LNCaP clone FGC (cell line): Measurements from ENCODE around the gene OR2Y1.
A peak's percentile ranks its signal among the peaks of the same experiment; 100 is the strongest.
"Not testable (repeated sequence)": the region's sequence is repeated elsewhere in the genome, so short reads cannot be mapped to it uniquely, and the experiment has no call there.

ENCODE experiments used
- DNase-seq: peaks from one replicate; pipeline ENCODE4 v3.0.0-alpha.2; 2011; ENCODE audit warnings: low read depth
- H3K4me3 ChIP-seq: 2 replicates; pipeline ENCODE4 v1.5.1; 2011; ENCODE audit warnings: mild to moderate bottlenecking, low read depth, low read length, control low read depth
- CTCF ChIP-seq: IDR thresholded peaks from 2 replicates; pipeline ENCODE4 v1.5.1; 2012; ENCODE audit warnings: mild to moderate bottlenecking; ENCODE audit not compliant: control insufficient read depth, insufficient read depth; ENCODE audit errors: extremely low read depth

The OR2Y1 gene

GRCh38 chr5:180717989-180718388 is 21.9 kb downstream of the OR2Y1 start:
- DNase-seq = no peak
- no peak for TF ChIP-seq CTCF

GRCh38 chr5:180704362-180704761 is 35.5 kb downstream of the OR2Y1 start:
- H3K4me3 ChIP-seq = no peak overlapping the region
- no peak for TF ChIP-seq CTCF
- DNase-seq = peak; percentile 10

More at GRCh38 chr5:180717989-180718388, 21.9 kb downstream of the OR2Y1 start:
- no peak overlapping the region for H3K4me3 ChIP-seq

- no peak for DNase-seq
- TF ChIP-seq CTCF = no peak
- H3K4me3 ChIP-seq = no peak overlapping the region
Observed at GRCh38 chr5:180703912-180704311, 35.9 kb downstream of the OR2Y1 start.

- H3K4me3 ChIP-seq, DNase-seq: not testable (repeated sequence)
Observed at GRCh38 chr5:180703371-180703770, 36.5 kb downstream of the OR2Y1 start.

- not testable (repeated sequence) for H3K4me3 ChIP-seq, DNase-seq
Observed at GRCh38 chr5:180700440-180700839, 39.4 kb downstream of the OR2Y1 start.

- no peak overlapping the region for H3K4me3 ChIP-seq
- DNase-seq = no peak
- TF ChIP-seq CTCF = no peak
Observed at GRCh38 chr5:180699042-180699441, 40.8 kb downstream of the OR2Y1 start.

GRCh38 chr5:180696116-180696515 is 43.7 kb downstream of the OR2Y1 start:
- no peak overlapping the region for H3K4me3 ChIP-seq
- DNase-seq = no peak
- TF ChIP-seq CTCF = no peak

- DNase-seq = no peak
- TF ChIP-seq CTCF = no peak
- no peak overlapping the region for H3K4me3 ChIP-seq
Observed at GRCh38 chr5:180692429-180692828, 47.4 kb downstream of the OR2Y1 start.
